Activated CD8-positive, alpha-beta memory T cell treated with anti-CD3 and anti-CD28 coated beads for 1 hour (primary cell): Measurements from ENCODE around the gene HOXA6.

Source experiments
- DNase-seq, 2 donors: peaks; one replicate each; pipeline ENCODE4 v3.0.0-alpha.2; 2020; ENCODE audit warnings: low read depth in 1 of 2; ENCODE audit errors: extremely low read depth in 1 of 2

HOXA6 gene

DNA sequence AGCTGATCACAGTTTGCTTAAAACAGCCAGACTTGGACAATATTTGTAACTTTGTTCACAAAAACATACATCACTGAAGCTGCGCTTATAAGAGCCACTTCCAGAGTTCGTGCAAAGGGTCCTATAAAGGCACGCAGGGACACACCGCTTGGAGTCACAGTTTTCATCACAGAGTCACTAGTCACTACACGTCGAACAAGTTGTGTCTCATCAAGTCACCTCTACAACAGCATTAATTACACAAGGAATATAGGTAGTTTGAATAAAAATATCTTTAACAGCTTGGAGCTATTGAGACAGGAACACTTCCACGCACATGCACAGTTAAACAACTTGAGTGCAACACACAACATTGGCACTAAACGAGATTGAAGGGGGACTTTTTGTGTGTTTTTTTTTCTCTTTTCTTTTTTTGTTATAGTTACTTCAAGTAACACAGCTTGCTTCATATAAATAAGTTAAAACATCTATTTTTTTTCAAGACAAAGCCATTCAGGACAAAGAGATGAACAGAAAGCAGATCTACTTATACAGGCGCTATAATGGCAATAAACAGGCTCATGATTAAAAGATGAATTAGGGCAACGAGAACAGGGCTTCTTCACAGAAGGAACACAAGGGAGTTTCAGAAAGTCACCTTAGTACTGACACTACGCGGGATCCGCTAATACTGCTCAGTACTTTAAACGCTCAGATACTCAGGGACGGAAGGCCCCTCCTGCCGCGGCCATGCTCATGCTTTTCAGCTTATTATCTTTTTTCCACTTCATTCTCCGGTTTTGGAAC is 6.2 kb downstream of the HOXA6 start:
- DNase-seq, result no peak

DNA sequence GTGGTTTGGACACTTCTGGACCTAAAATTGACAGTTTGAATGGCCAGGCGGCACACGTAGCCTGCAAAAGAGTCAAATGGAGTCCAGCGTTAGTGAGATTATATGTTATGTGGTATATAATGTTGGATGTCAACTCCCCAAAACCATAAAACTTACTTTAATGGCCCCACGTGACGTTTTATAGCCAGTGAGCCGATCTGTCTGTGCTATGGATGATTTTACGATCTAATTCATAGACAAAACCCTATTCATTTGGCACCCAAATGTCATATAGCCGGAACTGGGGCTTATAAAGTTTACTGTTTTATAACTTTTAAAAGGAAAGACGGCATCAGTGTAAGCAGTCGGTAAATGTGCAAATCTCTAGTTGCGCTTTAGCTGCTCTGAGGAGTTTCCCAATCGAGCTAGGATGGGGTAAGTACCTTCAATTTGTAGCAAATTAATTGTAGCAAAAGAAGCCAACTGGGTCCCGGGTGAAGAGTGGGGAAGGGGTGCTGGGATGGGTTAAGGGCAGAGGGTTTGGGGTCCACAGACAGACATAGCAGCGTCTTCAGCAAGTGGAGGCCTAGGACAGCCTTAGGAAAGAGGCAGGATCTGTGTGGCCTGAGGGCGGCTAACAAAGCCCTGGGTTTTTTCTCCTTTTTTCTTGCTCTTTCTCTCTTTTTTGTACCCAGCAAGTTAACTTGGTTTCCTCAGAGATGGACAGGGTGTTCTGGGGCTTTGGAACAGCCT is 7.3 kb downstream of the HOXA6 start:
- DNase-seq, result no peak

DNA sequence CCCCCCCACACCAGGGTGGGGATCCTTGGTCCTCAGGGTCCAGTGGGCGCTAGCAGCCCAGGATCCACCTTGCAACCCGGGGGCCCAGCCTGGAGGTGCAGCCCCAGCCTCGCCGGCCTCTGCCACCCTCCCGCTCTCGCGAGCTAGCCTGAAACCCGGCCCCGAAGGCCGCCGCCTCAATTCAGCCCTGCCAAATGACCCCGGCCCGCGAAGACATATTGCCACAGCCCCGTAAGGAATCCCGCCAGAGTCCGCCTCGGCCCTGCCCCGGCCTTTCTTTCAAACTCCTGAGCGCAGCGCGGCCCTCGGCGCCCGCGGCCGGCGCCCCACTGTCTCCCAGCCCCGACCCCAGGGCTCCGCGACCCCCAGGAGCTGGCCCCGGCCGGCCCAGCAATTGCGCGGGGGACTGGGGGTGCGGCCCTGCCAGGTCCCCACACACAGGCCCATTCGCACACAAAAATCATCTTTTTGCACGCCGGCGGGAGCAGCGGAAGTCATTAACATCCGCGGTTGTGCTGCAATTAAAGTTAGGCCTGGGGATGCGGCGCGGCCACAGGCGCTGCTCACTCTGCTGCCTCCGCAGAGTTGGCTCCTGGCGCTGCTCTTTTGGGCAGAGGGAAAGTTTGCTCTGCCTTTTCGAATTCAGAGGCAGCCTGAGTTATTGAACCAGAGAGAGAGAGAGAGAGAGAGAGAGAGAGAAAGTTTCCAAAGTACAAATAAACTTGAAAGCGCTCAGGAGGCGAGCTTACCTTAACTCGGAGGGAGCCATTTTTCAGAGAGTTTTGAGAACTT is 8.0 kb downstream of the HOXA6 start:
- no peak for DNase-seq

DNA sequence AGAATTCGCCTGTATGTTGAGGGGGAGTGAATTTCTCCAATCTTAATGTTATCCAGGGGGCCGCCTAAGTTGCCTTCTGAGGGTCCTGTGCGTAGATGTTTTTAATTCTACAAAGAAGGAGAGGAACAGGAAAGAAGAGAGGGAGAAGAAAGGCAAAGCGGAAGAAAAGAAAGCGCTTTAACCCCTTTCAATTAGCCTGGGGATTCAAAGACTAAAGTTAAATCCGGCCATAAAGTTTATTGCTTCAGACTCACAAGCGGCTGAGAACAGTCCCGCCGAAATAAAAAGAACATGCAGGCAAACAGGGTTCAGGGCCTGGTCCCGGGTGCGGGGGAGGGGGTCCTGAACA is 8.6 kb downstream of the HOXA6 start:
- no peak for DNase-seq

DNA sequence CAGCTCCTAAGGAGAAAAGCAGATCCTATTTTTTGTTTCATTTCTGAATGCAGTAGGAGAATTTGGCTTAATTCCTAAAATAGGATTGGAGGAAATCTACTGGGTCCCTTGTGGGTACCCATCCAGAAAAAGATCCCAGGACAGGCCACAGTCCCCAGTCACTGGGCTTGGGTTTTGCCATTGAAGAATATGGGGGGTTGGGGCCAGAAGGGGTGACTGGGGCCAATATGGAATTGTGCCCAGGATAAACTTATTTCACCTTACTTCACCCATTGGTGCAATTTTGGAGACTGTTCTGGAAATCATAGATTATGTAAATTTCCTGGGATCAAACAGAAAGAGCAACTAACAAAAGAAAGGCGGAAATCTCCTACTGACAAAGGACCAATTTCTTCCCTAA is 9.1 kb downstream of the HOXA6 start:
- DNase-seq, result no peak

DNA sequence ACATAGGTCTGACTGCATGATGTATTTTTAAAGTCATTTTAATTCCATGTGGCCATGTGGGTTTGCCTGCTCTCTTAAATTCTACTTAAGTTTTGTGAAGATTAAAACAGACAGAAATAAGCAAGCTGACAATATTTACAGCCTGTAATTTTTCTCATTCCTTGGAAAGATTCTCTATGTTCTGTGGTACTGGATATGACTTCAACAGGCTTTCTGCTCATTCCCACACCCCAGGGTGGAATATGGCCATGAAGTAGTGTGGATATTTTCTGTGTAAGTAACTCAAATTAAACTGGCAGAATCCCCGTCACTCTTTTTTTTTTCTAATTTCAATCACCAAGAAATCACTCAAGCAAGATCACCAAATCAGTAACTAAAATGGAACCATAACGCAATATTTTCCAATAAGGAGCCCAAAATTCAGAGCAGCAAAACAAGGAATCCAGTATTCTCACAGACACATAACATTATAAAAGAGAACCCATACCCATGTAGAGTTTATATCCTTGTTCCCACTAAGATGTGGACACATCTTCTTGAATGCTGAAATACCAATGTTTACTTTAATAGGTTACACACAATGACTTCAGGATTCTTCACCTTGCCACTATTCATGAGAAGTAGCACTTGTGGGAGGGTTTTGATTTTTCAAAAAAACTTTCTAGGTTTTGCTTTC is 9.8 kb downstream of the HOXA6 start:
- DNase-seq, result no peak

DNA sequence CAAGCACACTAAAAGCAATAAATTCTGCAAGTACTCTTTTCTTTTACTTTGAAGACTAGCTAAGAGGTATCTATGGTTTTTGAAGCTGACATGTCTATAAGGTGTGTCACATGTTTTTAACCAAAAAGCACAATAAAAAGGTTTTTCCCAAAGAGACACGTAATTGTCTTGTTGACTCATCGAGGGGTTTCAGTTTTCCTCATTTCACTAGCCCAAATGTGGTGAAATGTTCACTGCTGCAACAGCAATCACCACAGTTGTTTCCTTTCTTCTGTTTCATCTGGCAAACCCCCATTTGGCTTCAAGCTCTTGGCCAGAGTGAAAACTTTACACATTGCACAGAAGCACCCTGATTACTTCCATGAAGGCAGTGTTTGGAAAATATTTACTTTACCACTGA is 13.2 kb downstream of the HOXA6 start:
- DNase-seq, result no peak

DNA sequence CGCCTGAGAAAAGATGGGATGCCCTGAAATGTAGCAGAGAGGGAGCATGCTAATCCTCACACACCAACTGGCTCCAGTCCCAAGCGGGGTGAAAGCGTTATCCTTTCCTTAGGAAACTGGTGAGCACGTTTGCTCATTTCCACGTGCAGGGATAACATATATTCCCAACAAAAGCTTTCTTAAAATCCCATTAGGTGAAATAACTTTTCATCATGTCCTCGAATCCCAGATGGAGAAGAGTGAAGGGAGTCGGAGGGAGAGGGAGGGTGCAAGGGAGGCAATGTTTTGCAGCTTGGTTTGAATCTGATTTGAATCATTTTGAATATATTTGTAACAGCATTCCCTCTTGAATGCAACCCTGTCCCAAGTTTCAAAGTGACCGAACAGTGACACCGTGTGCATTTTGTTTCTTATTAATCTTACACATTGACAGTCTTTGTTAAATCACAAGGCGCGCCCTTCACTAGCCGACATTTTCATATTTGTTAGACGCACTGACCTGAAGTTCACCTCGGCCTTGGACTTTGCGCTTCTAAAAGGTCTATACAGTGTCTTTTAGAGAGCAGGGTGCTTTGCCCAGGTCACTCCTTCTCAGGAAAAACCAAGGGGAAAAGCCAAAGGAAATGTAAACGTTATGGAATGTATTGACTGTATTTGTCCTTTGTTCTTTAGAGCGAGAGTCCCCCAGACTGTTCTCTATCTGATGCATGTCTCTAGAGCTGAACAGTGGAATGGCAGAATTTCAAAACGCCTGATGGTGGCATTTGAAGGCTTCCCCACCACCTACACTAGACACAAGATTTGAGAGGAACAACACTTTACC is 14.0 kb downstream of the HOXA6 start:
- DNase-seq, result no peak

DNA sequence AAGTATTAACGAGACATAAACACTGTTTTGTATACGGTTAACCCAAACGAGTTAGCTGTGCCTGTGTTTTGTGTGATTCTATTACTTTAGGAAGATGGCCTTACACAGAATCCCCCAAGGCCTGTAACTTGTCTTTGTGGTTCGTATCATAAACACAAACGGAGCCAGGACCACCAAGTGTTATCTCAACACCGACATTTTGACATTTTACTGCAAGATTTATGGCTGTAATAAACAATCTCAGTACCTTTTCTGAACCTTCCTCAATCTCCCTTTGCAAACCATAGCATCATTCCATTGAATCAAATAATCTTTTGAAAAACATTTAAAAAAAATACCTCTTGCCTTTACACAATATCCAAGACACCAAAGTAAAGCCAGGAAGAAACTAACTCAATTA is 14.6 kb downstream of the HOXA6 start:
- no peak for DNase-seq

DNA sequence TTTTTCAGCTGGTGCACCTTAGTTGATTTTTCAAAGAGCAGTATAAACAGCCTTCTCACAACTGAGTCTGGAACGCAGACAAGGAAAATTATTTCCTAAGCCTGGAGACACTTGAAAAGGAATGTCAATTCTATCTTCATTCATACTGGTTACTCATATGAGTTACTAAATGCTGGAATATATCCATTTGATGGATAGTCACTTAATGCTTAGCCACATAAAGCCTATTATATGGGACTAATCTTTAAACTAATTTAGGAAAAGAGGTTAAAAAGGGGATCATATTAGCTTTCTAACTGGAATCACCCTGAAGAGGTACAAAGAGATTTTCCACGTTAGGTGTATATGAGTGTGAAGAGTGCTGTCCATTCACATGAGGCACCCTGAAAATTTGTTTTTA is 15.4 kb downstream of the HOXA6 start:
- DNase-seq, result no peak

DNA sequence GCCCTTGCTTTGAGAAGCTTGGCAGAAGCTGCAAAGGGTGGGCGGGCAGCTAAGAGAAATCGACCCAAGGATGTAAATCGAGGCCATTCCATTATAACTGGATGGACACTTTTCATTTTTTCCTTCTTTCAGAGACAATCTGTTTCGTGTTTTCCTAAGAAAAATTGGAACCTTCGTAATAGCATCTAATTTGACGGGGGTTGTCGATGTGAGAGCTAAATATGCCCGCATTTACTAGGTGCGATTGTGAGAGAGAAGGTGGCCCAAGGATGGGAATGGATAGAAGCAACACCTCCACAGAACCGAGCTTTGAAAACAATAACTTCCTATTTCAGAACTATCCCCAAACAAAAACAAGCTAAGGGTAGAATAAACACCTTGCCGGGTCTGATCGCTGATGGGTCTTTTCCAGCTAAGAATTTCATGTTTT is 16.2 kb downstream of the HOXA6 start:
- no peak for DNase-seq

DNA sequence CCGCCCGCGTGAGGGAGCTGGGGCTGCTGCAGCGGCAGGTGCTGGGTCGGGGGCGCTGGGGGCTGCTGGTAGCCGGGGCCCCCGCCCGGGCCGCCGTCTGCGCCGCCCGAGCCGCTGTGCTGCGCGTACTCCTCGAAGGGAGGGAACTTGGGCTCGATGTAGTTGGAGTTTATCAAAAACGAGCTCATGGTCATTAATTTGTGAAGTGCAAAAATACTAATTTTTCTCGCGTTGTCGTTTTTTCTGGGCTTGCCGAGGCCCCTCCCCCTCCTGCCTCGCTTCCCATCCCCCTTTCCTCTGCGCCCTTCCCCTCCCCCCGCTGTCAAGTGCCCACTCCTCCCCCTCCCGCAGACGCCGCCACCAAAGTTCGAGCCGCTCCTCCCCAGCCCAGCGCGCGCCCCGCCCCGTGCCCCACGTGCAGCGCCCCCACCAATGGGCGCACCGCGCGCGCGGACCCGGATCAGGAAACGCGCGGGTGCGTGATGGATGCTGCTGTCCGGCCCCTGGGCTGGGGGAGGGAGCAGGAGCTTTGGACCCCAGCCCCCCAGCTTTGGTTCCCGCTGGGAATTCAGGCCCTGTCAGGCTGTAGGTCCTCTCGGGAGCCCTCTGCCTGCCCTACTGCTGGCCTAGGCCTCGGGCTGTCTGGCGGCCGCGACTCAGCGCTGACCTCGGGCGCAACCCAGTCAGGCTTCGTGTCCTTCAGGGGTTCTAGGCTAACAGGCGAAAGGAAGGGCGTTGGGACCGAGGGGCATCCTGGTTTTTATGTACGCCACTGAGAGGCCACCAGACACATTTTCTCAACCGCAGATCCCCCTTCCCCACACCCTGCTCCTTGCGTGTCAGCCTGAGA is 16.8 kb downstream of the HOXA6 start, which contains the start of gene HOXA4:
HOXA4 (minus strand) TSS at position 218 of the 850 bp plus-strand sequence; CDS start at position 194, 24 bp downstream.
- DNase-seq, result peak; percentile 42 to 50

DNA sequence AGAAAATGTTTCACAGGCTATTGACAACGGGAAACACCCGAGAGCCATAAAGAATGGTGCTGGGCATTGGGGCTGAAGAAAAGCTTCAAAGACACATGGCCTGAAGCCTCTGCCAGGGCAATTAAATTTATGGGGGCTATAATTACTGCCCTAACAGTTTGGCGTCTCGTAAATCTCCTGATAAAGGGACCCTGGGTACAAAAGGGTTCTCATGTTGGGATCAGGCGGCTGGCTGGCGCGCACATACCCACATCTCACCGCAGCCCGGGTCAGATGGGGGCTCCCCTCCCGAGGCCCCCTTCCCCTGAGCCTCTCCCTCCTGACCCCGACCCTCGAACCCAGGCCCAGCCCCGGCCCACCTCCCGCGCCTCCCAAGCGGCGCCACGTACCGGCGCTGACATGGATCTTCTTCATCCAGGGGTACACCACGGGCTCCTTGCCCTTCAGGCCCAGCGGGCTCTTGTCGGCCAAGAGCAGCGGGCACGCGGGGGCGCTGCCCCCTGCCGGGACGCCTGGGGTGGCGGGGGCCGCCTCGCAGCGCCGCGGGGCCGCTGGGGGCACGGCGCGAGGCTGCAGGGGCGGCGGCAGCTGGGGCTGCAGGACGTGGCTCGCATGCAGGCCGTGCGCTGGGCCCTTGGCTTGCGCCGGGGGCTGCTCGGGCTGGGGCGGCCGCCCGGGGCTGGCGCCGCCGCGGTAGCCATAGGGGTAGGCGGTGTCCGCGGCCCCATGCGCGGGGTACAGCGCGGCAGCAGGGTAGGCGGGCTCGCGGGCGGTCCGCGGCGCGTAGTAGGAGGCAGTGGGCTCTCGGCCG is 17.6 kb downstream of the HOXA6 start:
- no peak for DNase-seq

DNA sequence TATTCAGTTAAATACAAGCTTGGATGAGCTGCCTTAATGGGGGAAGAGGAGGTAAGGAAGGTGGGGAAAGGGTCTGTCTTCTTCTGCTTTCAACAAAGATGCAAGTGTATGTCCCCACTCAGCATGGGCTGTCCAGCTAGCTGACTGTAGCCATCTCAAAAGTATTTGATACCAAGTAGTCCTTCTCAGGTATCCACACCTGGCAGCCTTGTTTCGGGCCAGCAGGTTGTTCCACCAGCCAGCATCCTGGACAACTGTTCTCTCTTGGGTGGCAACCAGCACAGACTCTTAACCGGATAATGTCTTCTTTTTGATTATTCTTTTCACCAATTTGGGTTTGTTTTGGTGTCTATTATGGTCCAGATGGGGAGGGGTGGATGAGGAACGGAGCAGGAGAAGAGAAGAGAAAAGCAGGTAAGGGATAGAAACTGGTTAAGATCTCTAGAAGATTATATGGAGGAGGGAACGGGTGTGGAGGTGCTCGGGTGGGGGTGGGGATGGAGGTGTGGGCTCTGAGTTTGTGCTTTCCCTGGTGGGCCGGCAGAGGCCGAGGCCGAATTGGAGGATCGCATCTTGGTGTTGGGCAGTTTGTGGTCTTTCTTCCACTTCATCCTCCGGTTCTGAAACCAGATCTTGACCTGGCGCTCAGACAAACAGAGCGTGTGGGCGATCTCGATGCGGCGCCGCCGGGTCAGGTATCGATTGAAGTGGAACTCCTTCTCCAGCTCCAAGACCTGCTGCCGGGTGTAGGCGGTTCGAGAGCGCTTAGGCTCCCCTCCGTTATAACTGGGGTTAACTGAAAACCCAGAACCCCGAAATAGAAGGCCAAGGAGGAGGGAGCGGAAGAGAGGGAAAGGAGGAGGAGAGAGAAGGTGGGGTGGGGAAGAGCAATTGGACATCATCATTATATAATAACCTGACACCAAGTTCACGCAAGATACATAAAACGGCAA is 18.5 kb downstream of the HOXA6 start:
- no peak for DNase-seq

DNA sequence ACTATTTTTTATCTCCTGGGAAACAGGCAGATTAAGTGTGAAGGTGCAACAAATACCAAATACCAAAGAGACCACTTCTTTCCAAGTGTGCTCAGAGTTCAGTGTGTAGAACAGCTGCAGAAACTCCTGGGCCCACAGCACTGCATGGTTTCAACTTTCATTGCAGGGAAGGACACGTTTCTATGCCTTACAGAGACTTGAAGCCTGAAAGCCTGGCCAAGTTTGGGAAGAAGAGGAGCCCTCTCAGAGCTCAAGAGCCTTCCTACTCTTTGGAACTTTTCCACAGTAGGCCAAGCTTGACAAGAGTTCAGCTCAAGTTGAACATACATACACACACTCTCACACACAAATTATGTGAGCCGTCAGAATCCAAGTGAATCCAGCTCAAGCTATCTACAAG is 19.5 kb downstream of the HOXA6 start:
- no peak for DNase-seq

DNA sequence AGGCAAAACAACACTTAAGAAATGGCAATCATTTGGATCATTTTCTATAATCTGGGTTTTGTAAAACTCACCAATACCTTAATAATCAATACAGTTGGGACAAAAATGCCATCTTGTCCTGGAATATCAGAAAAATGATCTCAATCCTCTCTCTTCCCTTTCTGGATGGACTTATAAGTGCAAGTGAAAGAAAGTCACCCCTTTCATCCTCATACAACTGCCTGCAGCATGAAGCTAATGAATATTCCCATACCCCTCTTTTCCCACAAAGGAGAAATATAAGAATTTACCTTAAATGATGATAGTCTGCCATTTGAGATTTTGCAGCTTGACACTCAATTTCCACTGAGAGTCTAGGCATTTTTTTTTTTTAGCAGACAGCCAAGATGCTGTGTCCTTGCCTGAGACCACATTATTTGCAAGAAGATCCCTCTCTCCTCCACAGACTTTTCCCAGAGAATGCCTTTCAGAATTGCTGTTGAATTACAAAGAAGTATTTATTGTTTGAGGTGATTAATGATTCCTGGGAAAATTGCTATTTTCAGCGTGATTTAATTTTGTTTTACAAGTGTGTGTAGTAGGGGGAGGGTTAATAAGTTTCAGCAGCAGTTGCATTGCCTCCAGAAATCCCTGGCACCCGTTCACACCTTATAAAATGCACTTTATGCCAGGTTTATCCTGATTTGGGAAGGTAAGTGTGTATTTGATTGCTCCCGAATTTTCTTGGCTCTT is 20.8 kb downstream of the HOXA6 start:
- no peak for DNase-seq

DNA sequence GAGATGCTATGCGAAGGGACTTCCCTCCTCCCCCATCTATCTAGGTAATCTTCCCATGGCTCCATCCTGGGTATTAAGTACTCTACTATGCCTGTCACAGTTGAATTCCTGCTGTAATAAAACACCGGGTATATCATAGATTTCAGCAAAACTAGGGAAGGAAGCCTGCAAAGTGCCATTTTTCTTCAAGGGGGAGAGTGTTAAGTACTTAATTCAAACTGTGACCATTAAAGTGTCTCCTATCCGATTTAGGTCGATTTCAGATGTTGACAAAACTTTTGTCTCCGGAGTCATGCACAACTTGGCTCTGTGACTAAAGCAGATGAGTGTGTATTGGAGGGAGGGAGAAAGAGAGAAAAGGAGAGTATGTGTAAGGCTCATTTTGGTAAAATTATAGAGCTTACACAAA is 21.6 kb downstream of the HOXA6 start:
- DNase-seq, result no peak
